Stomach (tissue), 19 donors: ENCODE data around the gene SINHCAF. TPM values are rescaled to one million over a fixed set of nuclear protein-coding genes. Genes with fewer than 3 reads are reported as not detected.
A peak's percentile ranks its signal among the peaks of the same experiment; 100 is the strongest.
"Not testable (repeated sequence)": the region's sequence is repeated elsewhere in the genome, so short reads cannot be mapped to it uniquely, and the experiment has no call there.

Experiments used
- DNase-seq, 2 donors: peaks; one replicate each; pipeline versions ENCODE4 v3.0.0 to v3.0.0-alpha.2; 2013 to 2019
- H3K27ac ChIP-seq, 5 donors: fragments of 200-600 bp in 4 of 5; sonication (generic) in 4 of 5; one replicate each; pipeline ENCODE4 v1.5.1; 2013 to 2019; ENCODE audit warnings: mild to moderate bottlenecking in 1 of 5, moderate library complexity in 1 of 5
- H3K27me3 ChIP-seq, 3 donors: fragments of 200-600 bp; sonication (generic); one replicate each; pipeline ENCODE4 v1.5.1; 2017 to 2019; ENCODE audit warnings: mixed run types in 1 of 3
- H3K36me3 ChIP-seq, 4 donors: fragments of 200-600 bp; sonication (generic); 1 replicate in 3 of 4; 2 replicates in 1 of 4; pipeline ENCODE4 v1.5.1; 2016 to 2019
- H3K4me1 ChIP-seq, 4 donors: fragments of 200-600 bp; sonication (generic); one replicate each; pipeline ENCODE4 v1.5.1; 2016 to 2019
- H3K4me3 ChIP-seq, 4 donors: fragments of 200-600 bp; sonication (generic) in 3 of 4; one replicate each; pipeline ENCODE4 v1.5.1; 2016 to 2019; ENCODE audit warnings: mild to moderate bottlenecking in 1 of 4
- H3K9me3 ChIP-seq, 4 donors: fragments of 200-600 bp; sonication (generic); one replicate each; pipeline ENCODE4 v1.5.1; 2016 to 2019
- CTCF ChIP-seq, 7 experiments: fragments of 450-650 bp in 4 of 7; fragments of 200-600 bp in 3 of 7; sonication (generic) in 3 of 7; IDR thresholded peaks; one replicate each; pipeline ENCODE4 v1.5.1; 2016 to 2019; ENCODE audit warnings: antibody characterized with exemption in 7 of 7, control low read depth in 2 of 7, mild to moderate bottlenecking in 1 of 7
- EP300 ChIP-seq: sonication (generic); formaldehyde crosslinking; IDR thresholded peaks from one replicate; pipeline ENCODE4 v1.6.1; 2017; ENCODE audit warnings: antibody characterized with exemption
- POLR2A ChIP-seq, 4 donors: fragments of 450-650 bp; IDR thresholded peaks; one replicate each; pipeline ENCODE4 v1.6.1; 2016; ENCODE audit warnings: antibody characterized with exemption in 4 of 4, control low read depth in 2 of 4, mild to moderate bottlenecking in 1 of 4, moderate library complexity in 1 of 4
- POLR2AphosphoS5 ChIP-seq, 3 donors: sonication (generic); formaldehyde crosslinking; IDR thresholded peaks; one replicate each; pipeline ENCODE4 v1.6.1; 2016; ENCODE audit warnings: antibody characterized with exemption in 3 of 3
- WGBS, 5 donors: extraction: QIAGEN DNeasy Blood & Tissue Kit in 3 of 5; methylation state at CpG; one replicate each; pipeline versions ENCODE4 v1.1.5 to v1.1.7; 2013 to 2018; 5-methylcytosine and 5-hydroxymethylcytosine counted together
- intact Hi-C: fragments of 100-400 bp; cut with DNase I; formaldehyde crosslinking; loops from one replicate; pipeline ENCODE4 v1.15.1; 2023; ENCODE audit warnings: low total_unique reads
- long read RNA-seq, 10 donors: transcript quantifications; one replicate each; lab custom pipeline, GENCODE V29; 2026
- polyA plus RNA-seq, 3 donors: library from polyadenylated mRNA; stranded (reverse); fragments of 200-250 nt; gene quantifications; one replicate each; pipeline ENCODE4 v1.2.3, GENCODE V29; 2013
- total RNA-seq, 5 donors: library from RNA; depleted of rRNA; stranded (reverse); fragments of >200 nt; gene quantifications; one replicate each; pipeline versions ENCODE4 v1.1.0 to v1.2.3, GENCODE V29; 2014 to 2016
- donor health status: healthy with polysubstance abuse.
- donor health status: Bipolar disorder and iron deficiency.
- donor health status: healthy.

SINHCAF gene
- total RNA-seq (10 to 100 TPM; 17.5 to 93.5 (median 34.5) TPM), polyA plus RNA-seq (10 to 100 TPM; 19.1 to 24.3 (median 20.8) TPM)
- long read RNA-seq, donor 1, partial matches to known transcripts: 0 of 3 reads
- long read RNA-seq, donor 1, other reads (novel, unspliced or antisense): 0 of 3 reads
- long read RNA-seq, donor 2, transcript SINHCAF-201 (6 exons, 3,163 nt): major isoform, 5 of 7 reads
- long read RNA-seq, donor 2, partial matches to known transcripts: 0 of 7 reads
- long read RNA-seq, donor 2, other reads (novel, unspliced or antisense): 0 of 7 reads
- long read RNA-seq, donor 3, transcript SINHCAF-201 (6 exons, 3,163 nt): major isoform, 6 of 8 reads
- long read RNA-seq, donor 3, partial matches to known transcripts: 0 of 8 reads
- long read RNA-seq, donor 3, other reads (novel, unspliced or antisense): 0 of 8 reads
- long read RNA-seq, donor 4: 0 reads
- long read RNA-seq, donor 5, transcript SINHCAF-201 (6 exons, 3,163 nt): major isoform, 5 of 8 reads
- long read RNA-seq, donor 5, partial matches to known transcripts: 0 of 8 reads
- long read RNA-seq, donor 5, other reads (novel, unspliced or antisense): 0 of 8 reads
- long read RNA-seq, donor 6, transcript SINHCAF-201 (6 exons, 3,163 nt): major isoform, 16 of 22 reads
- long read RNA-seq, donor 6, partial matches to known transcripts: 0 of 22 reads
- long read RNA-seq, donor 6, other reads (novel, unspliced or antisense): 0 of 22 reads
- long read RNA-seq, donor 7, transcript SINHCAF-201 (6 exons, 3,163 nt): major isoform, 6 of 9 reads
- long read RNA-seq, donor 7, partial matches to known transcripts: 0 of 9 reads
- long read RNA-seq, donor 7, other reads (novel, unspliced or antisense): 0 of 9 reads
- long read RNA-seq, donor 8, transcript SINHCAF-201 (6 exons, 3,163 nt): major isoform, 15 of 16 reads
- long read RNA-seq, donor 8, partial matches to known transcripts: 0 of 16 reads
- long read RNA-seq, donor 8, other reads (novel, unspliced or antisense): 0 of 16 reads
- long read RNA-seq, donor 9, transcript SINHCAF-201 (6 exons, 3,163 nt): major isoform, 9 of 11 reads
- long read RNA-seq, donor 9, partial matches to known transcripts: 0 of 11 reads
- long read RNA-seq, donor 9, other reads (novel, unspliced or antisense): 0 of 11 reads
- long read RNA-seq, donor 10, partial matches to known transcripts: 0 of 3 reads
- long read RNA-seq, donor 10, other reads (novel, unspliced or antisense): 0 of 3 reads

- TF ChIP-seq POLR2AphosphoS5 (IDR thresholded peaks at IDR 0.05): peak; percentile 96 to 98 (median 98)
- TF ChIP-seq CTCF (IDR thresholded peaks at IDR 0.05): no peak
- no peak for TF ChIP-seq EP300
- TF ChIP-seq POLR2A (IDR thresholded peaks at IDR 0.05): peak in 2 of 4 donors; percentile 91 to 97
- peaks cover 0 to 32% (median 11%) of the 10 kb centered on the region in 4 donors for H3K4me1 ChIP-seq
- peak within 1 kb of the TSS; percentile 86 to 96 (median 94) for H3K27ac ChIP-seq
- 0 to 2% (median 0%) methylated on average over 18 to 55 of the region's 55 CpGs for WGBS, 5 donors
- no peaks in the 10 kb centered on the region for H3K27me3 ChIP-seq
- peak; percentile 100 for DNase-seq
- no peaks in the 10 kb centered on the region for H3K9me3 ChIP-seq
- intact Hi-C loops: no loop called here
- no peaks in the 10 kb centered on the region for H3K36me3 ChIP-seq
- H3K4me3 ChIP-seq: peak within 1 kb of the TSS; percentile 73 to 80 (median 78)
Measured at GRCh38 chr12:31325877-31326631, at the start of gene SINHCAF. Gene SINHCAF (minus strand): TSS chr12:31326150. CDS start chr12:31298204, 27,946 bp downstream.

GRCh38 chr12:31375422-31375821 lies 49.5 kb upstream of the SINHCAF start:
- H3K36me3 ChIP-seq, H3K4me3 ChIP-seq, DNase-seq, intact Hi-C loops, H3K9me3 ChIP-seq, H3K27ac ChIP-seq, H3K27me3 ChIP-seq: not testable (repeated sequence)
- WGBS, 5 donors: 70 to 85% (median 79%) methylated on average over 5 to 6 of the region's 6 CpGs
- H3K4me1 ChIP-seq: peaks cover 0 to 11% (median 8%) of the 10 kb centered on the region in 4 donors

GRCh38 chr12:31371256-31371620 lies 45.3 kb upstream of the SINHCAF start:
- peak in 1 of 2 donors; percentile 62 for DNase-seq
- WGBS, 5 donors: 47 to 71% (median 64%) methylated on average over 2 of the region's 2 CpGs
- Histone ChIP-seq H3K4me1 (peaks cover 10 to 27% (median 20%) of the 10 kb centered on the region in 4 donors), H3K4me3 (no peak overlapping the region), H3K36me3 (no peaks in the 10 kb centered on the region), H3K27me3 (no peaks in the 10 kb centered on the region), H3K27ac (peak overlapping the region in 2 of 5 donors; percentile 68 to 84), H3K9me3 (no peaks in the 10 kb centered on the region)
- intact Hi-C loops: no loop called here
- no peak for TF ChIP-seq EP300
- TF ChIP-seq POLR2A (IDR thresholded peaks at IDR 0.05): no peak
- no peak for TF ChIP-seq CTCF (IDR thresholded peaks at IDR 0.05)
- no peak for TF ChIP-seq POLR2AphosphoS5 (IDR thresholded peaks at IDR 0.05)

- DNase-seq: peak in 1 of 2 donors; percentile 74
- H3K4me1 ChIP-seq: peaks cover 10 to 27% (median 20%) of the 10 kb centered on the region in 4 donors
- intact Hi-C loops: no loop called here
- 32 to 49% (median 34%) methylated on average over 10 of the region's 10 CpGs for WGBS, 5 donors
- TF ChIP-seq POLR2A (IDR thresholded peaks at IDR 0.05) (no peak), POLR2AphosphoS5 (IDR thresholded peaks at IDR 0.05) (no peak), CTCF (IDR thresholded peaks at IDR 0.05) (no peak), EP300 (no peak)
- H3K27me3 ChIP-seq: no peaks in the 10 kb centered on the region
- no peaks in the 10 kb centered on the region for H3K36me3 ChIP-seq
- H3K9me3 ChIP-seq: no peaks in the 10 kb centered on the region
- H3K27ac ChIP-seq: peak overlapping the region; percentile 66 to 84 (median 73)
- peak overlapping the region; percentile 19 to 33 (median 26) for H3K4me3 ChIP-seq
Measured at GRCh38 chr12:31370531-31371255, 44.7 kb upstream of the SINHCAF start.
